B cell (primary cell): ENCODE results near the gene MRPS2.

Experiments
- EZH2 ChIP-seq: IDR thresholded peaks from 2 replicates; pipeline ENCODE4 v1.6.1; 2012; ENCODE audit warnings: borderline replicate concordance, low read depth, mild to moderate bottlenecking, moderate library complexity, low read length; ENCODE audit not compliant: insufficient read depth, poor library complexity, severe bottlenecking
- TF ChIP-seq, protein P1 (sequence below): fragments of 200-600 bp; IDR thresholded peaks from one replicate; pipeline ENCODE4 v1.8.0; 2022; ENCODE audit warnings: antibody characterized with exemption, mild to moderate bottlenecking

- TF ChIP-seq, protein P1, sequence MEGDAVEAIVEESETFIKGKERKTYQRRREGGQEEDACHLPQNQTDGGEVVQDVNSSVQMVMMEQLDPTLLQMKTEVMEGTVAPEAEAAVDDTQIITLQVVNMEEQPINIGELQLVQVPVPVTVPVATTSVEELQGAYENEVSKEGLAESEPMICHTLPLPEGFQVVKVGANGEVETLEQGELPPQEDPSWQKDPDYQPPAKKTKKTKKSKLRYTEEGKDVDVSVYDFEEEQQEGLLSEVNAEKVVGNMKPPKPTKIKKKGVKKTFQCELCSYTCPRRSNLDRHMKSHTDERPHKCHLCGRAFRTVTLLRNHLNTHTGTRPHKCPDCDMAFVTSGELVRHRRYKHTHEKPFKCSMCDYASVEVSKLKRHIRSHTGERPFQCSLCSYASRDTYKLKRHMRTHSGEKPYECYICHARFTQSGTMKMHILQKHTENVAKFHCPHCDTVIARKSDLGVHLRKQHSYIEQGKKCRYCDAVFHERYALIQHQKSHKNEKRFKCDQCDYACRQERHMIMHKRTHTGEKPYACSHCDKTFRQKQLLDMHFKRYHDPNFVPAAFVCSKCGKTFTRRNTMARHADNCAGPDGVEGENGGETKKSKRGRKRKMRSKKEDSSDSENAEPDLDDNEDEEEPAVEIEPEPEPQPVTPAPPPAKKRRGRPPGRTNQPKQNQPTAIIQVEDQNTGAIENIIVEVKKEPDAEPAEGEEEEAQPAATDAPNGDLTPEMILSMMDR, result no peak
- TF ChIP-seq EZH2, result no peak
Observed at GRCh38 chr9:135533113-135533512, 32.6 kb downstream of the MRPS2 start.
